SK-N-SH treated with all-trans-retinoic acid at 6 μM for 48 hours (cell line): ENCODE data around the gene CWC27.

ENCODE experiments used
- ATAC-seq: fragments of 200-7000 bp; cut with Tn5 transposase; 3 replicates; pipeline ENCODE4 v1.9.1; 2020; ENCODE audit warnings: mild to moderate bottlenecking, moderate library complexity
- ARNTL ChIP-seq: fragments of 450-650 bp; formaldehyde crosslinking; IDR thresholded peaks from 2 replicates; pipeline ENCODE4 v1.5.0; 2020; ENCODE audit warnings: low read depth, mild to moderate bottlenecking, moderate library complexity, borderline replicate concordance
- BACH2 ChIP-seq: fragments of 250-450 bp; sonication (Bioruptor Pico); IDR thresholded peaks from 2 replicates; pipeline ENCODE4 v1.9.0; 2021; ENCODE audit warnings: mild to moderate bottlenecking, borderline replicate concordance
- CSDC2 ChIP-seq: fragments of 250-450 bp; sonication (Bioruptor Pico); IDR thresholded peaks from 2 replicates; pipeline ENCODE4 v1.5.0; 2020; ENCODE audit warnings: mild to moderate bottlenecking, moderate library complexity
- ESRRG ChIP-seq: fragments of 250-450 bp; sonication (Bioruptor Pico); IDR thresholded peaks from 2 replicates; pipeline ENCODE4 v1.6.1; 2021; ENCODE audit warnings: mild to moderate bottlenecking
- GLIS3 ChIP-seq: fragments of 250-450 bp; sonication (Bioruptor Pico); IDR thresholded peaks from 2 replicates; pipeline ENCODE4 v1.5.0; 2020; ENCODE audit warnings: mild to moderate bottlenecking, moderate library complexity
- ISL1 ChIP-seq: fragments of 250-450 bp; sonication (Bioruptor Pico); IDR thresholded peaks from 2 replicates; pipeline ENCODE4 v2.1.2; 2022; ENCODE audit warnings: mild to moderate bottlenecking, moderate library complexity
- OSR1 ChIP-seq: fragments of 250-450 bp; sonication (Bioruptor Pico); IDR thresholded peaks from 2 replicates; pipeline ENCODE4 v1.8.0; 2022; ENCODE audit warnings: moderate library complexity, mild to moderate bottlenecking, inconsistent platforms
- POU6F1 ChIP-seq: fragments of 250-450 bp; sonication (Bioruptor Pico); IDR thresholded peaks from 2 replicates; pipeline ENCODE4 v1.8.0; 2021; ENCODE audit warnings: low read depth, mild to moderate bottlenecking, moderate library complexity, borderline replicate concordance
- PPARA ChIP-seq: fragments of 250-450 bp; sonication (Bioruptor Pico); IDR thresholded peaks from 2 replicates; pipeline ENCODE4 v1.5.0; 2020; ENCODE audit warnings: mild to moderate bottlenecking, borderline replicate concordance
- RARB ChIP-seq: fragments of 250-450 bp; sonication (Bioruptor Pico); IDR thresholded peaks from 2 replicates; pipeline ENCODE4 v1.8.0; 2021; ENCODE audit warnings: mild to moderate bottlenecking, moderate library complexity
- SNAI2 ChIP-seq: fragments of 250-450 bp; sonication (Bioruptor Pico); IDR thresholded peaks from 2 replicates; pipeline ENCODE4 v1.5.0; 2020; ENCODE audit warnings: mild to moderate bottlenecking, moderate library complexity
- TCF4 ChIP-seq: fragments of 250-450 bp; sonication (Bioruptor Pico); IDR thresholded peaks from 2 replicates; pipeline ENCODE4 v1.8.0; 2021; ENCODE audit warnings: mild to moderate bottlenecking, moderate library complexity, borderline replicate concordance
- TOX ChIP-seq: fragments of 250-450 bp; sonication (Bioruptor Pico); IDR thresholded peaks from 2 replicates; pipeline ENCODE4 v1.8.0; 2021; ENCODE audit warnings: mild to moderate bottlenecking, moderate library complexity, borderline replicate concordance
- ZC3H10 ChIP-seq: fragments of 250-450 bp; sonication (Bioruptor Pico); IDR thresholded peaks from 2 replicates; pipeline ENCODE4 v1.5.1; 2021; ENCODE audit warnings: mild to moderate bottlenecking, moderate library complexity
- ZFP3 ChIP-seq: fragments of 250-450 bp; sonication (Bioruptor Pico); IDR thresholded peaks from 2 replicates; pipeline ENCODE4 v1.5.0; 2020; ENCODE audit warnings: mild to moderate bottlenecking, moderate library complexity
- ZFP30 ChIP-seq: fragments of 450-650 bp; formaldehyde crosslinking; IDR thresholded peaks from 2 replicates; pipeline ENCODE4 v1.5.0; 2022; ENCODE audit warnings: mild to moderate bottlenecking, moderate library complexity
- ZNF565 ChIP-seq: fragments of 450-650 bp; formaldehyde crosslinking; conservative IDR thresholded peaks from 2 replicates; pipeline ENCODE4 v1.5.0; 2020; ENCODE audit warnings: low read depth, mild to moderate bottlenecking, moderate library complexity
- ZNF70 ChIP-seq: fragments of 450-650 bp; formaldehyde crosslinking; IDR thresholded peaks from 2 replicates; pipeline ENCODE4 v1.5.0; 2020; ENCODE audit warnings: mild to moderate bottlenecking, moderate library complexity
- ZNF8 ChIP-seq: fragments of 450-650 bp; formaldehyde crosslinking; IDR thresholded peaks from 2 replicates; pipeline ENCODE4 v1.5.0; 2020; ENCODE audit warnings: mild to moderate bottlenecking, moderate library complexity
- TF ChIP-seq, protein P1 (sequence below): fragments of 250-450 bp; sonication (Bioruptor Pico); IDR thresholded peaks from 2 replicates; pipeline ENCODE4 v1.8.0; 2020; ENCODE audit warnings: mild to moderate bottlenecking, moderate library complexity, borderline replicate concordance
- TF ChIP-seq, protein P2 (sequence below): fragments of 250-450 bp; sonication (Bioruptor Pico); IDR thresholded peaks from 2 replicates; pipeline ENCODE4 v1.5.0; 2020; ENCODE audit warnings: mild to moderate bottlenecking, moderate library complexity
- TF ChIP-seq, protein P3 (sequence below): fragments of 250-450 bp; sonication (Bioruptor Pico); IDR thresholded peaks from 2 replicates; pipeline ENCODE4 v1.5.1; 2020; ENCODE audit warnings: low read depth, mild to moderate bottlenecking, moderate library complexity

CWC27 gene

GRCh38 chr5:64838376-64838775 lies 69.6 kb downstream of the CWC27 start:
- TF ChIP-seq, protein P1, sequence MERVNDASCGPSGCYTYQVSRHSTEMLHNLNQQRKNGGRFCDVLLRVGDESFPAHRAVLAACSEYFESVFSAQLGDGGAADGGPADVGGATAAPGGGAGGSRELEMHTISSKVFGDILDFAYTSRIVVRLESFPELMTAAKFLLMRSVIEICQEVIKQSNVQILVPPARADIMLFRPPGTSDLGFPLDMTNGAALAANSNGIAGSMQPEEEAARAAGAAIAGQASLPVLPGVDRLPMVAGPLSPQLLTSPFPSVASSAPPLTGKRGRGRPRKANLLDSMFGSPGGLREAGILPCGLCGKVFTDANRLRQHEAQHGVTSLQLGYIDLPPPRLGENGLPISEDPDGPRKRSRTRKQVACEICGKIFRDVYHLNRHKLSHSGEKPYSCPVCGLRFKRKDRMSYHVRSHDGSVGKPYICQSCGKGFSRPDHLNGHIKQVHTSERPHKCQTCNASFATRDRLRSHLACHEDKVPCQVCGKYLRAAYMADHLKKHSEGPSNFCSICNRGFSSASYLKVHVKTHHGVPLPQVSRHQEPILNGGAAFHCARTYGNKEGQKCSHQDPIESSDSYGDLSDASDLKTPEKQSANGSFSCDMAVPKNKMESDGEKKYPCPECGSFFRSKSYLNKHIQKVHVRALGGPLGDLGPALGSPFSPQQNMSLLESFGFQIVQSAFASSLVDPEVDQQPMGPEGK: no peak
- TF ChIP-seq ZC3H10 (CRISPR knock-in tag) (no peak), GLIS3 (no peak), TCF4 (CRISPR knock-in tag) (no peak), SNAI2 (CRISPR knock-in tag) (no peak), ZNF8 (CRISPR knock-in tag) (no peak), ZNF565 (CRISPR knock-in tag) (no peak), ZNF70 (CRISPR knock-in tag) (no peak), PPARA (CRISPR knock-in tag) (no peak), TOX (no peak), ZFP3 (CRISPR knock-in tag) (no peak), ZFP30 (CRISPR knock-in tag) (no peak), BACH2 (CRISPR knock-in tag) (no peak), ESRRG (CRISPR knock-in tag) (no peak), CSDC2 (CRISPR knock-in tag) (no peak), ISL1 (no peak)
- TF ChIP-seq, protein P2, sequence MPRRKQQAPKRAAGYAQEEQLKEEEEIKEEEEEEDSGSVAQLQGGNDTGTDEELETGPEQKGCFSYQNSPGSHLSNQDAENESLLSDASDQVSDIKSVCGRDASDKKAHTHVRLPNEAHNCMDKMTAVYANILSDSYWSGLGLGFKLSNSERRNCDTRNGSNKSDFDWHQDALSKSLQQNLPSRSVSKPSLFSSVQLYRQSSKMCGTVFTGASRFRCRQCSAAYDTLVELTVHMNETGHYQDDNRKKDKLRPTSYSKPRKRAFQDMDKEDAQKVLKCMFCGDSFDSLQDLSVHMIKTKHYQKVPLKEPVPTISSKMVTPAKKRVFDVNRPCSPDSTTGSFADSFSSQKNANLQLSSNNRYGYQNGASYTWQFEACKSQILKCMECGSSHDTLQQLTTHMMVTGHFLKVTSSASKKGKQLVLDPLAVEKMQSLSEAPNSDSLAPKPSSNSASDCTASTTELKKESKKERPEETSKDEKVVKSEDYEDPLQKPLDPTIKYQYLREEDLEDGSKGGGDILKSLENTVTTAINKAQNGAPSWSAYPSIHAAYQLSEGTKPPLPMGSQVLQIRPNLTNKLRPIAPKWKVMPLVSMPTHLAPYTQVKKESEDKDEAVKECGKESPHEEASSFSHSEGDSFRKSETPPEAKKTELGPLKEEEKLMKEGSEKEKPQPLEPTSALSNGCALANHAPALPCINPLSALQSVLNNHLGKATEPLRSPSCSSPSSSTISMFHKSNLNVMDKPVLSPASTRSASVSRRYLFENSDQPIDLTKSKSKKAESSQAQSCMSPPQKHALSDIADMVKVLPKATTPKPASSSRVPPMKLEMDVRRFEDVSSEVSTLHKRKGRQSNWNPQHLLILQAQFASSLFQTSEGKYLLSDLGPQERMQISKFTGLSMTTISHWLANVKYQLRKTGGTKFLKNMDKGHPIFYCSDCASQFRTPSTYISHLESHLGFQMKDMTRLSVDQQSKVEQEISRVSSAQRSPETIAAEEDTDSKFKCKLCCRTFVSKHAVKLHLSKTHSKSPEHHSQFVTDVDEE (CRISPR knock-in tag): no peak
- TF ChIP-seq, all 23 proteins: peak for 0
- no peak for ATAC-seq

GRCh38 chr5:64838803-64839202 lies 70.1 kb downstream of the CWC27 start:
- no peak for ATAC-seq
- TF ChIP-seq ZFP30 (CRISPR knock-in tag): no peak
- no peak for TF ChIP-seq GLIS3
- no peak for TF ChIP-seq ISL1
- TF ChIP-seq, protein P1: no peak
- no peak for TF ChIP-seq SNAI2 (CRISPR knock-in tag)
- no peak for TF ChIP-seq ZNF565 (CRISPR knock-in tag)
- TF ChIP-seq, protein P3, sequence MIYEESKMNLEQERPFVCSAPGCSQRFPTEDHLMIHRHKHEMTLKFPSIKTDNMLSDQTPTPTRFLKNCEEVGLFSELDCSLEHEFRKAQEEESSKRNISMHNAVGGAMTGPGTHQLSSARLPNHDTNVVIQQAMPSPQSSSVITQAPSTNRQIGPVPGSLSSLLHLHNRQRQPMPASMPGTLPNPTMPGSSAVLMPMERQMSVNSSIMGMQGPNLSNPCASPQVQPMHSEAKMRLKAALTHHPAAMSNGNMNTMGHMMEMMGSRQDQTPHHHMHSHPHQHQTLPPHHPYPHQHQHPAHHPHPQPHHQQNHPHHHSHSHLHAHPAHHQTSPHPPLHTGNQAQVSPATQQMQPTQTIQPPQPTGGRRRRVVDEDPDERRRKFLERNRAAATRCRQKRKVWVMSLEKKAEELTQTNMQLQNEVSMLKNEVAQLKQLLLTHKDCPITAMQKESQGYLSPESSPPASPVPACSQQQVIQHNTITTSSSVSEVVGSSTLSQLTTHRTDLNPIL (CRISPR knock-in tag): no peak
- TF ChIP-seq ZNF70 (CRISPR knock-in tag): no peak
- no peak for TF ChIP-seq OSR1 (CRISPR knock-in tag)
- no peak for TF ChIP-seq RARB
- no peak for TF ChIP-seq ZFP3 (CRISPR knock-in tag)
- TF ChIP-seq CSDC2 (CRISPR knock-in tag): no peak
- TF ChIP-seq TOX: no peak
- TF ChIP-seq PPARA (CRISPR knock-in tag): no peak
- TF ChIP-seq, protein P2 (CRISPR knock-in tag): no peak
- TF ChIP-seq ARNTL: no peak
- no peak for TF ChIP-seq POU6F1 (CRISPR knock-in tag)
- no peak for TF ChIP-seq TCF4 (CRISPR knock-in tag)
